Mononuclear cell (primary cell): ENCODE results near the gene C7. TPM values are rescaled to one million over a fixed set of nuclear protein-coding genes. Genes with fewer than 3 reads are reported as not detected.

ENCODE experiments used
- H3K27me3 ChIP-seq: 2 replicates; pipeline ENCODE4 v1.6.0; 2011; ENCODE audit warnings: low read length, control low read depth; ENCODE audit not compliant: insufficient read depth
- H3K4me1 ChIP-seq: 2 replicates; pipeline ENCODE4 v1.5.1; 2011; ENCODE audit warnings: mild to moderate bottlenecking, low read length, control low read depth; ENCODE audit not compliant: insufficient read depth
- H3K4me3 ChIP-seq: 2 replicates; pipeline ENCODE4 v1.5.1; 2011; ENCODE audit warnings: mild to moderate bottlenecking, low read length, moderate library complexity
- H3K9me3 ChIP-seq: 2 replicates; pipeline ENCODE4 v1.5.1; 2011; ENCODE audit warnings: low read depth, mild to moderate bottlenecking, control low read depth, low read length
- total RNA-seq: library from RNA; depleted of rRNA; stranded (reverse); fragments of >200 nt; gene quantifications from one replicate; pipeline ENCODE4 v1.2.3, GENCODE V29; 2012

C7 gene
- total RNA-seq, 1 donor = not detected

- Histone ChIP-seq H3K4me1 (no peaks in the 10 kb centered on the region), H3K9me3 (no peaks in the 10 kb centered on the region), H3K4me3 (no peak overlapping the region), H3K27me3 (peaks cover 5% of the 10 kb centered on the region)
Observed at GRCh38 chr5:40904205-40904993, 4.9 kb upstream of the C7 start.

- Histone ChIP-seq H3K9me3 (no peaks in the 10 kb centered on the region), H3K27me3 (peaks cover 10% of the 10 kb centered on the region), H3K4me3 (no peak overlapping the region), H3K4me1 (no peaks in the 10 kb centered on the region)
Observed at GRCh38 chr5:40904994-40905306, 4.3 kb upstream of the C7 start.

DNA sequence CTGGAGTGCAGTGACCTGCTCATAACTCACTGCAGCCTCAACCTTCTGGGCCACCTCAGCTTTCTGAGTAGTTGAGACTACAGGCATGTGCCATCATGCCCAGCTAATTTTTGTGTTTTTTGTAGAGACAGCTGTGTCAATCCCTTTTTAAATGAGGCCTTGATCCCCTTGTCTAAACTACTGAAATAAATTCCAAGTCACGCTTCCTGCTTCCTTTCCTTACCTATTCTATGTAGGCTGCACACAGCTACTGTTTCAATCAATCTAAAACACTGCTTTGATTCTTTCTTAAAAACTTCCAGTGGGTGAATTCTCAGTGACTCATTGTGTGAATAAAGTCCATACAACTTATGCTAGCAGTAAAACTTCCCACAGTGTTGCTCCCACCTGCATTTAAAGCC is 2.9 kb upstream of the C7 start:
- Histone ChIP-seq H3K4me1 (no peaks in the 10 kb centered on the region), H3K4me3 (no peak overlapping the region), H3K27me3 (peaks cover 13% of the 10 kb centered on the region), H3K9me3 (no peaks in the 10 kb centered on the region)

- Histone ChIP-seq H3K4me1 (no peaks in the 10 kb centered on the region), H3K27me3 (peaks cover 17% of the 10 kb centered on the region), H3K9me3 (no peaks in the 10 kb centered on the region), H3K4me3 (no peak overlapping the region)
Observed at GRCh38 chr5:40909723-40910122, 426 bp downstream of the C7 start.

DNA sequence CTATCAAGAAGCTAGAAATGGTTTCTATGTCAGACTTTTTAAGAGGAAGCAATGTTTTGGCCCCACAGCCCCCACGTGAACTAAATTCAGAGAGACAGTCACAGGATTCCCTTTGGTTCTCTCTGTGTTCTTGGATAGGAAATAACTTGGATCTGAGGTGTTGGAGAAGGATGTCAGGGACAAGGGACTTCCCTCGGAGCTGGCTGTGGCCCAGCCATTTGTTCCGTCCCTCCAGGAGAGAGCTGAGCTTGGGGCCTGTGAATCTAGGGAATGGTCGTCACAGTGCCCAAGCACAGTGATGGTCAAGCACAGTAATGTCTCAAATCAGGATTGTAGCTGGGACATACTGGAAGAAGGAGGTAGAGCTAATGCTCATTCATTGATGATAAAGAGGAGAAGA is 2.0 kb downstream of the C7 start:
- H3K4me3 ChIP-seq = no peak overlapping the region
- H3K4me1 ChIP-seq = no peaks in the 10 kb centered on the region
- H3K27me3 ChIP-seq = peaks cover 18% of the 10 kb centered on the region
- H3K9me3 ChIP-seq = no peaks in the 10 kb centered on the region

GRCh38 chr5:40914835-40915234 is 5.5 kb downstream of the C7 start:
- Histone ChIP-seq H3K4me1 (no peaks in the 10 kb centered on the region), H3K9me3 (no peaks in the 10 kb centered on the region), H3K4me3 (no peak overlapping the region), H3K27me3 (peaks cover 10% of the 10 kb centered on the region)

GRCh38 chr5:40915341-40915926 is 6.1 kb downstream of the C7 start:
- H3K9me3 ChIP-seq = no peaks in the 10 kb centered on the region
- H3K27me3 ChIP-seq = peaks cover 9% of the 10 kb centered on the region
- no peak overlapping the region for H3K4me3 ChIP-seq
- H3K4me1 ChIP-seq = no peaks in the 10 kb centered on the region

GRCh38 chr5:40916226-40916625 is 6.9 kb downstream of the C7 start:
- H3K4me1 ChIP-seq = no peaks in the 10 kb centered on the region
- no peak overlapping the region for H3K4me3 ChIP-seq
- H3K27me3 ChIP-seq = peaks cover 7% of the 10 kb centered on the region
- H3K9me3 ChIP-seq = no peaks in the 10 kb centered on the region

DNA sequence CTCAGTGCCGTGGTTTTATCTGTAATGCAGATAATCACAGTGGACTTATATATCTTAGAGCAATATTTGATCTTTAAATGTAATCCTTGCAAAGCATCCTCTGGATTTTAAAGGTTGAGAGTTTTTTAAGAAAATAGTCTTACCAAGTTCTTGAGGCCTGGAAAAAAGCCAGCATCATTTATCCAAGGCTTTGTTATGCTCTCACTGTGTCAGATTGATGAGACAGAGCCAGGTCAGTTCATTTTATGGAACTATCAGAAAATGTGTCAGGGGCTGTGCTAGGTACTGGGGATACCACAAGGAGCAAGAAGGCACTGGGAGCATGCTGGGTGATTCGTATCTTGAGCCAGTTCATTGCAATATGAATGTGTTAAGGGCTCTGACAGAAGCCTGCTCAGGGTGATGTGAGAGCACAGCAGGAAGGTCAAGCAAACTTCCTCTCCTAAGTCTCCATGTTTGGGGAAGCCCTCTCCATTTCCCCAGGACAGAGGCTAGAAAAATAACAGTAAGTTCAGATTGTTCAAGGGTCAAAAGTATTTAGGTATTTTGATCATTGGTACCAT is 19.7 kb downstream of the C7 start:
- H3K4me1 ChIP-seq = no peaks in the 10 kb centered on the region
- peaks cover 10% of the 10 kb centered on the region for H3K9me3 ChIP-seq
- no peaks in the 10 kb centered on the region for H3K27me3 ChIP-seq
- no peak overlapping the region for H3K4me3 ChIP-seq

DNA sequence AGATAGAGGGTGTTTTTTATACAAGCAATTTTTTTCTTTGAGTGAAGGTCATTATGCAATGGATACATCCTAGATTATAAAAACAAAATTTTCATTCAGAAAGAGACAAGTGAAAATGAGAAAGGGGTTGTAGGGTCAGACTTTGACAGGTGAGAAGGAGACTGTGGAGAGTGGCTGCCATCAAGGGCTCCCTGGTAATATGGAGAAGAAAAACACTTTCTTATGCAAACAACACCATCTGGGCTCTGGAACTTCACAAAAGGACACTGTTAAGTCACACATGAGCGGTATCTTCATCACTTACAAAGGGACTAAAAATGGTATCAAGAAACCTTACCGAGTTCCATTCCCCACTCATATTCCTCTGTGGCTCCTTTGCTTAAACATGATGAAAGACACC is 23.5 kb downstream of the C7 start:
- Histone ChIP-seq H3K4me3 (no peak overlapping the region), H3K9me3 (no peaks in the 10 kb centered on the region), H3K27me3 (no peaks in the 10 kb centered on the region), H3K4me1 (no peaks in the 10 kb centered on the region)

DNA sequence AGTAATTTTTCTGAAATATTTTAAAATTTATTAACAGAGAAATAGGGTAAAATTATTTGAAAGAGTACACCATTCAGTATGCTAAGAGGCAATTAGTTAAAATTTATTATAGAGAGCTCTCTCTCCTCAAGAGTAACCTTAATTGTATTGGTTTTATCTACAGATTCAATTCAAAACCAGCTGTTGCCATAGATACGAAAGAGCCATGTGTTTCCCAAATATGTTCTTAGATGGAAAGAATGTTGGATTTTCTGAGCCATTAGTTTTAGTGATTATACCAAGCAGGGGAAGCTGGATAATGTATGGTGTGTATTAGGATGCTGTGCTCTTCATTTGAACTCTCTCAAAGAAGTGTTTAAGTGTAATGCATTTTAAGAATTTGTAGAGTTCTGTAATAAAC is 27.8 kb downstream of the C7 start:
- no peaks in the 10 kb centered on the region for H3K27me3 ChIP-seq
- H3K4me3 ChIP-seq = no peak overlapping the region
- H3K9me3 ChIP-seq = no peaks in the 10 kb centered on the region
- no peaks in the 10 kb centered on the region for H3K4me1 ChIP-seq

DNA sequence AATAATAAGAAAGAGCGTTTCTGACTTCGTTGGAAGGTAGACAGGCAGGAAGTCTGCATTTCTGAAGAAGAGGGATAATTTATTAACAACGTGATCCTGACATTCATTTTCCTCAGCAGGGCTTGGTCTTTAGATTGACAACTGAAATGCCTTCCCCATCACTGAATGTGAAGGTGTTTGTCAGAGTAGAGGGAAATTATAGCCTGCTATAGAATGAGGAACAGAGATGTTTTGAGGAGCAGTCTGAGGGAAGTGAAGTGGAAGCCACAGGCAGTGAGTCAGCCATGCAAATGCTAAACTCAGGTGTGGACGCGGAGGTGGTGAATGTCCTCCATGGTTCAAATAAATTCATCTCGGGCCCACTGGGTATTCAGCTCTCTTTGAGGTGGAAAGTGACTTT is 30.5 kb downstream of the C7 start:
- Histone ChIP-seq H3K27me3 (no peaks in the 10 kb centered on the region), H3K4me3 (no peak overlapping the region), H3K4me1 (no peaks in the 10 kb centered on the region), H3K9me3 (no peaks in the 10 kb centered on the region)

DNA sequence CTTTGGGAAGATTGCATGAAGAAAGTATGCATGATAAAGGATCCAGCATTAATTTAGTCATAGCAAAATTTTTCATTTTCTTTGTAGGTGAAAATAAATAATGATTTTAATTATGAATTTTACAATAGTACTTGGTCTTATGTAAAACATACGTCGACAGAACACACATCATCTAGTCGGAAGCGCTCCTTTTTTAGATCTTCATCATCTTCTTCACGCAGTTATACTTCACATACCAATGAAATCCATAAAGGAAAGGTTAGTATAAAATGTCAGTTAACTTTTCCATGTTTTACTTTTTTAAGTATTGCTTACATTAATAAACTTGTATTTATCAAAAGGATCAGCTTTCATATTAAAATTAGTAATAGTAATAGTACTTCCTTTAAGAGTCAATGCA is 35.8 kb downstream of the C7 start:
- H3K9me3 ChIP-seq = no peaks in the 10 kb centered on the region
- no peak overlapping the region for H3K4me3 ChIP-seq
- H3K4me1 ChIP-seq = no peaks in the 10 kb centered on the region
- H3K27me3 ChIP-seq = no peaks in the 10 kb centered on the region

DNA sequence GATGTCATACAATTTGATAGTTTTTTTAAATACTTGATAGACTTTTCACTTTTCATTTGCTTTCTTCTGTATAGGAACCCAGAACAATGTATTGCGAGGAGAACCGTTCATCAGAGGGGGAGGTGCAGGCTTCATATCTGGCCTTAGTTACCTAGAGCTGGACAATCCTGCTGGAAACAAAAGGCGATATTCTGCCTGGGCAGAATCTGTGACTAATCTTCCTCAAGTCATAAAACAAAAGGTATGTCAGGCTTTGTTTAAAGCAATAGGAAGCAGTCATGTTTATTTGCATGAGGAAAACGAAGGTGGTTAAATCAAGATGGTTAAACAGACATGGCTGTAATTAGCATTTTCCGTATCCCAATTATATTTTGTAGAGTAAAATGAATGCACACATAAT is 46.0 kb downstream of the C7 start:
- H3K4me1 ChIP-seq = no peaks in the 10 kb centered on the region
- no peaks in the 10 kb centered on the region for H3K9me3 ChIP-seq
- no peak overlapping the region for H3K4me3 ChIP-seq
- no peaks in the 10 kb centered on the region for H3K27me3 ChIP-seq

GRCh38 chr5:40957048-40957447 is 47.8 kb downstream of the C7 start:
- H3K9me3 ChIP-seq = no peaks in the 10 kb centered on the region
- H3K4me1 ChIP-seq = no peaks in the 10 kb centered on the region
- H3K4me3 ChIP-seq = no peak overlapping the region
- no peaks in the 10 kb centered on the region for H3K27me3 ChIP-seq

DNA sequence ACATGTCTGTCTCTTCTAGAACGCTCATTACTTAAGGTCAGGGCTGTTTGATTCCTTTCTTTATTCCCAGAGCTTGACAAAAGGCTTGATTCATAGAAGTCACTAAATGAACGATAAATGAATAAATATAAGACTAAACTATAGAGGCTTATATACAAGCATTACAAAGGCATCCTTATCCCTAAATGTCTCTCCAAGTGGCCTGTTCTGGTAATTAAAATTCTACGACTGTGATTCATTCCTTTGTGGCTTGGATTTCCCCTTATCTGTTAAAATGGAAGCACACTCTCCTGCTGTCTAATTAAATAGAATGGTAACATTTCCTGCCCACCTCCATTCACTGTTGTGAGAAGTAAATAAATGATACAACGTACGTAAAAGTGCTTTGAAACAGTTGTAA is 49.5 kb downstream of the C7 start:
- H3K4me1 ChIP-seq = no peaks in the 10 kb centered on the region

More for the DNA sequence above, 49.5 kb downstream of the C7 start:
- Histone ChIP-seq H3K4me3 (no peak overlapping the region), H3K9me3 (no peaks in the 10 kb centered on the region), H3K27me3 (no peaks in the 10 kb centered on the region)
